Panc1 (cell line): ENCODE measurements around the gene CAVIN1. TPM values are rescaled to one million over a fixed set of nuclear protein-coding genes. Genes with fewer than 3 reads are reported as not detected.
A peak's percentile ranks its signal among the peaks of the same experiment; 100 is the strongest.

Experiments
- ATAC-seq: fragments of 200-7000 bp; cut with Tn5 transposase; 2 replicates; pipeline ENCODE4 v1.9.1; 2020; ENCODE audit warnings: mild to moderate bottlenecking, moderate library complexity
- BruUV-seq: library from RNA; stranded (reverse); fragments of 400-500 nt; replicated peaks from 2 replicates; lab custom pipeline; 2021; lab: Mats Ljungman, UMichigan
- CTCF ChIA-PET: fragments of 300-600 bp; sonication (Branson Sonifier 250); formaldehyde crosslinking; loops from one replicate; lab custom pipeline; 2022; ENCODE audit warnings: antibody characterized with exemption; lab: Charles Lee
- POLR2A ChIA-PET: fragments of 300-600 bp; sonication (Branson Sonifier 250); formaldehyde crosslinking; loops from one replicate; lab custom pipeline; 2022; ENCODE audit warnings: antibody characterized with exemption; lab: Charles Lee
- DNase-seq: peaks from one replicate; pipeline ENCODE4 v3.0.0-alpha.2; 2010; ENCODE audit warnings: low read depth, low spot score
- H3K27ac ChIP-seq: 2 replicates; pipeline ENCODE4 v1.5.1; 2011; ENCODE audit warnings: mild to moderate bottlenecking, low read length, inconsistent platforms
- H3K27me3 ChIP-seq: fragments of 200-500 bp; sonication (Bioruptor generic); 2 replicates; pipeline ENCODE4 v1.6.0; 2014; ENCODE audit warnings: low read length, inconsistent platforms; ENCODE audit not compliant: control insufficient read depth, insufficient read depth
- H3K36me3 ChIP-seq: fragments of 200-500 bp; sonication (Bioruptor generic); 2 replicates; pipeline ENCODE4 v1.5.1; 2014; ENCODE audit warnings: inconsistent platforms, mild to moderate bottlenecking, low read length, moderate library complexity; ENCODE audit not compliant: control insufficient read depth, insufficient read depth
- H3K4me1 ChIP-seq: 2 replicates; pipeline ENCODE4 v1.5.1; 2011; ENCODE audit warnings: inconsistent platforms, mild to moderate bottlenecking, low read length, moderate library complexity; ENCODE audit not compliant: control insufficient read depth, insufficient read depth
- H3K4me3 ChIP-seq, 2 experiments: 2 replicates each; pipeline ENCODE4 v1.5.1; 2011 to 2012; ENCODE audit warnings: low read depth in 2 of 2, low read length in 2 of 2, mild to moderate bottlenecking in 2 of 2, inconsistent platforms in 1 of 2, moderate library complexity in 1 of 2
- H3K9me3 ChIP-seq: fragments of 200-500 bp; sonication (Bioruptor generic); 2 replicates; pipeline ENCODE4 v1.5.1; 2014; ENCODE audit warnings: low read depth, mild to moderate bottlenecking, inconsistent platforms, low read length, moderate library complexity; ENCODE audit not compliant: control insufficient read depth, insufficient read depth
- CTCF ChIP-seq: fragments of 450-650 bp; IDR thresholded peaks from 2 replicates; pipeline ENCODE4 v1.5.1; 2017; ENCODE audit warnings: mild to moderate bottlenecking
- POLR2AphosphoS5 ChIP-seq: IDR thresholded peaks from 2 replicates; pipeline ENCODE4 v1.6.1; 2012; ENCODE audit warnings: mild to moderate bottlenecking, low read depth, low read length, moderate library complexity
- REST ChIP-seq, 2 experiments: IDR thresholded peaks; 2 replicates each; pipeline ENCODE4 v1.6.1; 2011 to 2012; ENCODE audit warnings: low read depth in 2 of 2, control low read depth in 1 of 2, low read length in 1 of 2, mild to moderate bottlenecking in 1 of 2, moderate library complexity in 1 of 2; ENCODE audit not compliant: insufficient read depth in 1 of 2
- SIN3A ChIP-seq: IDR thresholded peaks from 2 replicates; pipeline ENCODE4 v1.6.1; 2012; ENCODE audit warnings: low read depth, mild to moderate bottlenecking, low read length, moderate library complexity, borderline replicate concordance; ENCODE audit not compliant: insufficient read depth
- TCF7L2 ChIP-seq: IDR thresholded peaks from 2 replicates; pipeline ENCODE4 v1.6.1; 2011; ENCODE audit warnings: mild to moderate bottlenecking, low read depth, low read length, inconsistent platforms
- in situ Hi-C: cut with HindIII; loops from 2 replicates; pipeline ENCODE4 v1.10.0; 2016; ENCODE audit warnings: low sequenced_read_pairs, low pct_unique_long_range_greater_than_20kb
- intact Hi-C: fragments of 100-400 bp; cut with micrococcal nuclease; formaldehyde crosslinking; loops from one replicate; pipeline ENCODE4 v1.10.0; 2022; ENCODE audit not compliant: unreplicated experiment
- total RNA-seq: library from RNA; stranded (reverse); gene quantifications from one replicate; pipeline ENCODE4 v1.2.1, GENCODE V29; 2021; ENCODE audit not compliant: unreplicated experiment

The CAVIN1 gene
- total RNA-seq, 1 experiment from 2014 or later = 315 TPM

- DNase-seq = no peak
Observed at GRCh38 chr17:42387661-42388380, 35.2 kb downstream of the CAVIN1 start.

More at GRCh38 chr17:42387661-42388380, 35.2 kb downstream of the CAVIN1 start:
- H3K27ac ChIP-seq = peak overlapping the region; percentile 91
- POLR2A ChIA-PET = interaction anchor here (1.3 kb wide), 1 partner anchor 35 kb away, joined by 3 read pairs; the partner anchor contains the start of gene CAVIN1
- BruUV-seq = no TSS peak
- H3K4me3 ChIP-seq = peak overlapping the region; percentile 66 to 93
- intact Hi-C loops = loop anchor here (10.0 kb wide), 1 partner anchor 63 kb away; no protein-coding TSS in a partner anchor
- ATAC-seq = no peak; the same call in 1 of the 2 replicates
- in situ Hi-C loops = no loop called here
- H3K27me3 ChIP-seq = no peaks in the 10 kb centered on the region
- no peaks in the 10 kb centered on the region for H3K9me3 ChIP-seq
- H3K4me1 ChIP-seq = peaks cover 27% of the 10 kb centered on the region
- no peaks in the 10 kb centered on the region; the same call in none of the 2 replicates for H3K36me3 ChIP-seq
- CTCF ChIA-PET = interaction anchor here (1.1 kb wide), 1 partner anchor 176 kb away, joined by 3 read pairs; no protein-coding TSS in a partner anchor
- TF ChIP-seq REST (IDR thresholded peaks at IDR 0.05; ENCODE audit: insufficient read depth in 1 of 2, low read depth in 2 of 2, low read length in 1 of 2) (no peak), POLR2AphosphoS5 (no peak), SIN3A (no peak; the same call in 1 of the 2 replicates), TCF7L2 (no peak), CTCF (no peak)
